H1 (cell line): ENCODE measurements around the gene RHCG. TPM values are rescaled to one million over a fixed set of nuclear protein-coding genes. Genes with fewer than 3 reads are reported as not detected.

Source experiments
- EGR1 ChIP-seq: IDR thresholded peaks from 2 replicates; pipeline ENCODE4 v1.6.1; 2011; ENCODE audit warnings: low read depth, low read length, borderline replicate concordance
- RFX5 ChIP-seq: IDR thresholded peaks from 2 replicates; pipeline ENCODE4 v1.6.1; 2011; ENCODE audit warnings: low read depth, low read length, improper control_type of control experiment, borderline replicate concordance
- SIX5 ChIP-seq: IDR thresholded peaks from 2 replicates; pipeline ENCODE4 v1.6.1; 2011; ENCODE audit warnings: mild to moderate bottlenecking, low read depth, low read length
- polyA plus RNA-seq, 7 experiments: library from polyadenylated mRNA; depleted of rRNA in 3 of 7; stranded (reverse) in 5 of 7; unstranded in 2 of 7; fragments of >200 nt in 5 of 7; fragments of 200-250 nt in 2 of 7; gene quantifications; 1 replicate in 5 of 7; 2 replicates in 1 of 7; 4 replicates in 1 of 7; pipeline versions ENCODE4 v1.2.1 to v1.2.3, GENCODE V29; 2011 to 2013; ENCODE audit warnings: missing spikeins in 2 of 7, mixed read lengths in 2 of 7
- total RNA-seq: library from RNA; stranded (reverse); fragmentation: NEBNext Ultra II Directional; extraction: Animal tissue kit (Norgen Biotek cat#: 25700); gene quantifications from 2 replicates; pipeline ENCODE4 v1.2.1, GENCODE V29; 2021

The RHCG gene
- total and polyA plus RNA-seq, 2 of the 8 experiments (the other 6 are each of a cell fraction or from before 2014, with no cell fraction given) = 0.68 TPM; not detected in 1

- TF ChIP-seq SIX5 = no peak
- no peak for TF ChIP-seq EGR1
- no peak for TF ChIP-seq RFX5
Observed at GRCh38 chr15:89477411-89478242, 18.8 kb downstream of the RHCG start (continued).
